GM21526 (cell line): ENCODE results near the gene WDR45B.

ENCODE experiments used
- ATAC-seq: cut with Tn5 transposase; IDR thresholded peaks from one replicate; pipeline ENCODE4 v1.9.1; 2021; ENCODE audit warnings: moderate library complexity; ENCODE audit not compliant: unreplicated experiment, low FRiP score

WDR45B gene

DNA sequence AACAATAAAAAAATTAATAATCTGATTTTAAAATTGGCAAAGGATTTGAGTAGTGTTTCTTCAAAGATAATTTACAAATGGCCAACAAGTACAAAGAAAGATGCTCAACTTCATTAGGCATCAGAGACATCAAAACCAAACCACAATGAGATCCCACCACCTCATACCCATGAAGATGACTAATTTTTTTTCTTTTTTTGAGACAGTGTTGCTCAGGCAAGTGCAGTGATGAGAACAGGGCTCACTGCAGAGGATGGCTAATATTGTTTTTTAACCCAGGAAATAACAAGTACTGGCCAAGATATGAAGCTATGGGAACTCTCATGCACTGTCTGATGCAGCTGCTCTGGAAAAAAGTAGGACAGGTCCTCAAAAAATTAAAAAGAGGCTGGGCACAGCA lies 14.9 kb downstream of the WDR45B start:
- ATAC-seq: no peak

DNA sequence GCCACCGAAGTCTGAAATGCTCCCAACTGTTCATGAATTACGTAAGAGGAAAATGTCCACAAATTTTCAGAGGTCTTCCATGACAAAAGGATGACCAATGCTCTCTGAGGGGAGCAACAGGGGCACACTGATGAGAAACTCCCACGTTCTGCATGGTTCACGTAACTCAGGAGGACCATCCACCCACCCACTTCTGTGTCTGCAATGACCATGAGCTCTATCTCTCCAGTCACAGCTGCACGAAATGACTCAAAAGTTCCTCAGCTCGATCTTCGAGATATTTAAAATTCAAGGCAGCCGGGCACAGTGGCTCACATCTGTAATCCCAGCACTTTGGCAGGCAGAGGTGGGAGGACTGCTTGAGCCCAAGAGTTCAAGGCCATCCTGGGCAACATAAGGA lies 15.8 kb downstream of the WDR45B start:
- ATAC-seq: no peak

DNA sequence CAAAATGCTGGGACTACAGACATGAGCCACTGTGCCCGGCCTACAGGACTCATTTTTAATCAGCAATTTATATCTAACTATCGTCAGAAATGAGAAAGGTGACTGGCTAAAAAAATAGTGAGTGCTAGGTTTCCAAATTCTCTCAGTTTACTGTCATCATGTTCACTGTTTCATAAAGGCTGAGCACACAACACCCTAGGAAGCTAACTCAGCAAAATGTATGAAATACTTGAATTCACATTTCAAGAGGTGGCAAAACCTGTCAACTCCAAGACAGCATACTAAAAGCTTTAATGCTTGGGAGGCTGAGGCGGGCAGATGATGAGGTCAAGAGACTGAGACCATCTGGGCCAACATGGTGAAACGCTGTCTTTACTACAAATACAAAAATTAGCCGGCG lies 16.7 kb downstream of the WDR45B start:
- ATAC-seq: no peak

DNA sequence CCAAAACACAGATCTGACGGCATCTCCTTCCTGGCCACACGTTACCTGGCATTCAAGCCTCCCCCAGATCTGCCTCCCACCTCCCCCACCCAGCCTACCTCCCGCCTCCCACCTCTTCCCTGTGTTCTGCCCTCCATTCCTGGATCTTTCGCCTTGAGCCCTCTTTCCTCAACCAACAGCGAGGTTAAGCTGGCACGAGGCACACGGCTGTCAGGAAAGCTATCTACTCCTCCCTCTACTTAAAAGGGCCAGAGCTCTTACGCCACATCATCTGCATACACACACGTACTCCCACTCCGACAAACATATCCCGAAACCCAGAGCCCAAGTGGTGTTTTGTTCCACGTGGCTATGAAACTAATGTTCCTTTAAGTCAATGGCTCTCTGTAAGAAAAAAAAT lies 18.0 kb downstream of the WDR45B start:
- ATAC-seq: no peak

DNA sequence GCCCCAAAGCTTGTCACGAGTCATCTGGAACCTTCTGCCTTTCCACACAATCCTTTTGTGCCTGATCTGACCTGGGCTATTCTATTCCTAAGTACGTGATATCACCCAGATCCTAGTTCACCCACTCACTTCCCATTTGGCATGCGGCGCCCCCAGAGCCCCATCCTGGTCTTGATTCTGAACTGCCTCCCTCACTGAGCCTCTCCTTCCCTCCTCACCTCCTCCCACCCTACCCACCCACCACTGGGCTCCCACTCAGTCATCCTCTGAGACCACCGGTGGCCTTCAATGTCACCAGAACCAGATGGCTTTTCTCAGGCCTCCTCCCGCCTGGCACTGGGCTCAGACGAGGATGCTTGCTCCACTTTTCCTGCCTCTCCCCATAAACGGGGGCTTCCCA lies 18.5 kb downstream of the WDR45B start:
- ATAC-seq: no peak

DNA sequence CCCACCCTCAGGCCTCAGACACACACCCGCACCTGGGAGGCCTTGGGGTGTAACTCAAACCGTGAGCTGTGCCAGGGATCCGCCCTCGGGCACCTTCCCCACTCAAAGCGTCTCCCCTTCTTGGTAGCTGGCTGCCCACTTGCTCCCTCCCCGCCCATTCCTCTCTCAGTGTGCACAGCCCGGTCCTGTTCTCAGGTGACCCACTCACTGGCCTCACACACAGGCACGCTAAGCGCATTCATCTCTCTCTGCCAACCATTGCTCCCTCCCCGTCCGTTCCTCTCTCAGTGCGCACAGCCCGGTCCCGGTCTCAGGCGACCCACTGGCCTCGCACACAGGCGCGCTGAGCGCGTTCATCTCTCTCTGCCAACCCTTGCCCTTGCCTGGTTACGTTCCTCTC lies 20.8 kb downstream of the WDR45B start:
- ATAC-seq: no peak

DNA sequence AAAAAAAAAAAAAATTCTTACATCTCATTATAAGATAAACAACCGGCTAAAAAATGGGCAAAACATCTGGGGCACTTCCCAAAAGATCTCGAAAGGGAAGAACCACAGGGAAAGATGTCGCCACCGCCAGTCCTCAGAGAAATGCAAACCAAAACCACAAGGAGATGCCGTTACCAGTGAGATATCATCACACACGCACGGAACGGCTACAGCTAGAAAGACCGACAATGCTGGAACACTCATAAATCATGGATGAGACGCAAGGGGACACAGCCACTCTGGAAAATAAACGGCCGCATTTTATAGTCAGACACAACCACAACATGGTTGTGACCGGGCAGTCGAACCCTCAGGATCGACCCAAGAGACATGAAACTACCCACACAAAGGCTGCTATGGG lies 24.5 kb downstream of the WDR45B start:
- ATAC-seq: no peak

DNA sequence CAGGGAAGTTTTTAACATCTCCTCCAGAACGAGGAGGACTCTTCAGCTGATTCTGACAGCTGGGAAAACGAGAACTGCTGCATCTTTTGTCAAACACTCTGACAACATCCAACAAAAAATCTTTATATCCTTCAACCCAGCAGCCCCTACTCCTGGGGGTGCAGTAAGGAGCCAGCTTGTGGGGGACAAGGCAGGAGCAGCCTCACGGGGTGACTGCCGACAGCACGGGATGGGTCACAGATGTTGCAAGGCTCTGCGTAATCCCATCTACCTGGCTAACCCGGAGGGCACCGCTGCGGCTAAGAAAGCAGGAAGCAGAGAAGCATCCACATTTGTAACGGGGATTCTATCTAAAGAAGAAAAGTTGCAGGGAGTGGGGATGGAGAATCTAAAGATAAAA lies 28.6 kb downstream of the WDR45B start:
- ATAC-seq: no peak

DNA sequence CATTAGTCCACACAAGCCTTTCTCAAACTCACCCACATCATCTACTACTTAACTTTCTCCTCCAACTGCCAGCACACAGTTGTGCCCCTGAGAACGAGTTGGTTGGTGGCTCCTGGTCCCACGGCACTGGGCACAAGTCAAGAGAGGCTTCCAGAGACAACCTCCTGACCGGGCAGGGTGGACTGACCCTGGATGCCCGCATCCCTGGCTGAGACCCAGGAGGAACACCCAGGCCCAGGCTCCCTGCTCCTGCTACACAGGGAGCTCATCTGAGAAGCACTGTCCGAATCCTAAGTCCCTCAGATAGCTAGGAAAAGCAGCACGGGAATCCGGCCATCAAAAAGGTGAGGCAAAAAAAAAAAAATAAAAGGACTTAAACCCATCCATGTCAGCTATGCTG lies 29.0 kb downstream of the WDR45B start:
- no peak for ATAC-seq

DNA sequence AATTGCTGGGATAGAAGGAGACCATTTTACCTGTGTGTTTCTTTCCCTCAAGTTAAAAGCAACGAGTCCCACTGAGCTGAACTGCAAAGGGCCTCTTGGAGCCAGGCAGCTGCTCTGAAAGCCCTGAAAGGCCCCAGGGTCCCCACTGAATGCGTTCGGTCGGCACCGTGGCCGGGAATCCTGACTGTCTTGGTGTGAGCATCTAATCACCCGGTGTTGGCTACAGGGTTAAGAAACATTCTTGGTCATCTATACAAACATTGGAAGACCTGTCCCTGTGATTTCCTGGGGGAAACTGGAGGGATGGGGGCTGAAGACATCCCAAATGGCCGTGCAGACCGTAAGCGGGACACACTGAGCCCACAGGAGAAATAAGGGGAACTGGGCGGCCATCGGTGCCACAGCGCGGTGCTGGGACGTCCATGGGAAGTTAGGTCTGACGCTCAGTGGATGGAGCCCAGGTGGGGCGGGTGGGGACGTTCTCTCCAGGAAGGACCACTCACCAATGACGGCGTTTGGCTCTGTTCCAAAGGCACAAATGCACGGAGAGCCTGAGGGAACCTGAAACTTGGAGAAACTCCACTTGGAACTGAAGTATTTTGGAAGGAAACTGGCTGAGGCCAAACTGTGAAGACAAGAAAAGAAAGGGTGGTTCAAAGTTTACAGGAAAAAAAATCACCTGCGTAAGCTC lies 32.1 kb downstream of the WDR45B start:
- ATAC-seq: no peak

DNA sequence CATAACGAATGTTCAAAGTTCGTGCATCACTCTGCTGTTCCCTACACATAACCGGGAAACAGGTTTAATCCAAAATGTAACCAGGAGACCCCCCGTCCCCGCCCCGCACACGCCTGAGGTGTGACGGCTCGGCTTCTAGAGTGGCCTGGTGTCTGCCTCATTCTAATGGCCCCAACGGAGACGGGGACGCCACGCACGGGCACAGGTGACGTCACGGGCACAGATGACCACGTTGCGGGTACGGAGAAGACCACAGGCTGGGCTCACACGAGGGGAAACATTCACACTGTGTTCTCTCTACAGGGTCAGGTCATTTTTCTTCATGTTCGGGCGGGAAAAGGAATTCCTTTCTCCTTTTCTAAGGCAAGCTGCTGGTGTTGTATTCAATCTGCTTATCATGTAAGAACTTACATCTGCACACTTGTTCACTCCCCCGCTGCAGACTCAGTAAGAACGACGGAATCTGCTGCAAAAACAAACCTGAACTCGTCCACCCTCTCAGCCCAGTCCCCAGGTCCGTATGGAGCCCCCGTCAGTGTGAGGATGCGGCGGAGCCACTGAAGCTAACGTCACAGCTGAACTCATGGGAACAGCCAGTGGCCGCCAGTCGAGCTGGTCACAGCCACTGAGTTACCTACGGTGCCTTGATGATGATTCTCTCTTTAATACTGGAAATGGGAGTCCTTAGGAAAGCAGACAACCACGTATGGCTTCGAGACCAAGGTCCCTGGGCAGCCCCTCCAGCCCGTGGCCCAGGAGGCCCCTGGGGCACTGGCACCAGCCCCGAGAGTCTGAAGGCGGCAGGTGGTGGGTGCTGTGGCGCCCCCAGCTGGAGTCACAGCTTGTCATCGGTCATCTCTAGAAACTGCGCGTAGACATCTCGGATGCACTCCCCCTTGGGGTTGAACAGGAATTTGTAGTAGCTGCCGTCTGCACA lies 32.9 kb downstream of the WDR45B start:
- ATAC-seq: no peak

DNA sequence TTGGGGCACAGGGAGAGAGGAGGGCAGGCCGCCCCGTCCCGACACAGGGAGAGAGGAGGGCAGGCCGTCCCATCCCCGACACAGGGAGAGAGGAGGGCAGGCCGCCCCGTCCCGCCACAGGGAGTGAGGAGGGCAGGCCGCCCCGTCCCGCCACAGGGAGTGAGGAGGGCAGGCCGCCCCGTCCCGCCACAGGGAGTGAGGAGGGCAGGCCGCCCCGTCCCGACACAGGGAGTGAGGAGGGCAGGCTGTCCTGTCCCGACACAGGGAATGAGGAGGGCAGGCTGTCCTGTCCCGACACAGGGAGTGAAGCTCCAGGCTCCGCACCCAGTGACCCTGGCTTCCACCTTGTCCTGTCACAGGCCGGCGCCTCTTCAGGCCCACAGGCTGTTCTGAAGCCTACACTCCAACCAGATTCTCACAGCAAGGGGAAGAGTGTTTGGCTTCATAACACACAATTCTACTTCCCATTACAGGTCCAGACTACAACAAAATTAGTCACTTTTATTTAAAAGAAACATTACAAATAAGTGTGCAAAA lies 34.1 kb downstream of the WDR45B start:
- no peak for ATAC-seq

DNA sequence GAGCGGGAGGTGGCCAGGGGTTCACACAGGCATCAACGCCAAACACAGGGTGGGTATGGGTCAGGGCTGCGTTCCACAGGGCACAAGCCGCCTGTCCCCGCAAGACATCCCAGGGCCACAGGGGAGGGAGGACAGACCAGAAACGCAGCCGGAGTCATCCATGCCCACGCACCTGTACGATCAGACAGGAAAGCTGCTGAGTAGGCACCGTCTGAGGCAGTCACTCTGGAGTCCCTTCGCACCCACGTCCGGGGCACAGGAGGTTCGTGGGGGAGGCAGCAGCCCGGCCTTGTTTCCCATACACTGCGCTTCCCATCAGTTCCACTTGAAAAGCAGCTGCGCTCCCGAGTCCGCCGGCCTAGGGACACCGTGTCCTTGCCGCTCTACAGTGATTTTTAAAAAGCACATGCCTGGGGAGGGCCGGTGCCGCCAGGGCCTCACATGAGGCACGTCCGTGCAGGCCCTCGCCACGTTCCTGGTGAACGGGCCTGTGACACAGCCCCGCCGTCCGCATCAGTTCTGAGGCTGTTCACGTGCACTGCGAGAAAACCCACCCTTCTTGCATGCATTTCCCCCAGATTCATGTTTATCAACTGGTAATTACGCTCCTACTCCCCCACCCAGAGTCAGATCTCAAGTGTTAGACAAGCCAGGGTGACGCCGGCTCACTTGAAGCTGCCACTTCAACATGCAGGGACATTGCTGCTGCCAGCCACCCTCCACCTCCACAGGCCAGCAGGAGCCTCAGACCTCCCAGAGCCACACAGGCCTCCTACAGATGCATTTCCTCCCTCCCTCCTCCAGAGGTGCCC lies 34.8 kb downstream of the WDR45B start:
- ATAC-seq: no peak

DNA sequence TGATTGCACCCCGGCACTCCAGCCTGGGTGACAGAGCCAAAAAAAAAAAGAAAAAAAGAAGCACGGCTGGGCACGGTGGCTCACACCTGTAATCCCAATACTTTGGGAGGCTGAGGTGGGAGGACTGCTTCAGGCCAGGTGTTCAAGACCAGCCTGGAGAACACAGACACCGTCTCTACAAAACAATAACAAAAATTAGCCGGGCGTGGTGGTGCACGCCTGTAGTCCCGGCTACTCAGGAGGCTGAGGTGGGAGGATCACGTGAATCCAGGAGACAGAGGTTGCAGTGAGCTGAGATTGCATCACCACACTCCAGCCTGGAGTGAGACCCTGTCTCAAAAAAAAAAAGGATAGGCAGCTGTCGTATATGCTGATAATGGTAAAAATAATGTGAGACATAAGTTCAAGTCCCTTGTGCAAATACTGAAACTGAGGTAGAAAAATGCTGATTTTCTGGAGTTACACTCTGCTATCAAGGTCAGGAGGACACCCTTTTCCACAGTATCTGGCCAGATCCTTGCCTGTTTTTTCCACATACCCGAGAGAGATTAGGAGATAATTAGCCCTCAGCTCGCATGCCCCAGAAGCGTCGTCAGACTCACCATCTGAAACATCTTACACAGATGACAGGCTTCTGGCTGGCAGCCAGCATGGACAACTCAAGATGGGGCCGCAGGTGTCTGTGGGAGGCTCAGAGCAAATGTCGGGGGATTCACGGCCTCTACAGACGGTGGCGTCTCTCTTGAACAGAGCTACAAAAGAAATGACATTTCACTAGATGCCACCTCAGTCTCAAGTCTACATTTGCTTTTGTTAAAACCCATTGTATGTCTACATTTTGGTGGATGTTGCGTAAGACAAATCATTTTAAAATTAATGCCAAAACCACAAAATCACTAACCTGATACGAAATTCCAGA lies 36.8 kb downstream of the WDR45B start:
- ATAC-seq: no peak

DNA sequence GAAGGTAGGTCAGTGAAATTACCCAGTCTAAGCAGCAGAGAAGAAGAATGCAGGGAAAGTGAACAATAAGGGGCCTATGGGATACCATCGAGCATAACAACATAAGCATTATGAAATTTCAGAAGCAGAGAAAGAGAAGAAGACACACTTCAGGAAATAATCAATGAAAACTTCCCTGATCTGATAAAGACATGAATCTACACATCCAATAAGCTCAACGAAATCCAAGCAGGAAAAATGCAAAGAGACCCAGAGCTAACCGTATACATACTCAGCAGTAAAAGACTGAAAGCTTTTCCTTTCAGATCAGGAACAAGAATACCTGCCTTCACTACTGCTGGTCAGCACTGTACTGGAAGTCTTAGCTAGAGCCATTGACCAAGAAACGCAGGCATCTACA lies 38.6 kb downstream of the WDR45B start:
- no peak for ATAC-seq

DNA sequence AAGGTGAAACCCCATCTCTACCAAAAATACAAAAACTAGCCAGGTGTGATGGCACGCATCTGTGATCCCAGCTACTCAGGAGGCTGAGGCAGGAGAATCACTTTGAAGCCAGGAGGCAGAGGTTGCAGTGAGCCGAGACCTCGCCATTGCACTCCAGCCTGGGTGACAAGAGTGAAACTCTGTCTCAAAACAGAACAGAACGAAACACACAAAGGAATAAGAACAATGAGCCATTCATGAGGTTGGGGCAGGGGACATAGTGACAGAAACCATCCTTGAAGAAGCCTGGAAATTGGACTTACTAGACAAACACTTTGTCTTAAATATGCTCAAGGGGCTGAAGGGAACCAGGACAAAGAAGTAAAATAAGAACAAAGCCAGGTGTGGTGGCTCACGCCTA lies 39.4 kb downstream of the WDR45B start:
- ATAC-seq: no peak

DNA sequence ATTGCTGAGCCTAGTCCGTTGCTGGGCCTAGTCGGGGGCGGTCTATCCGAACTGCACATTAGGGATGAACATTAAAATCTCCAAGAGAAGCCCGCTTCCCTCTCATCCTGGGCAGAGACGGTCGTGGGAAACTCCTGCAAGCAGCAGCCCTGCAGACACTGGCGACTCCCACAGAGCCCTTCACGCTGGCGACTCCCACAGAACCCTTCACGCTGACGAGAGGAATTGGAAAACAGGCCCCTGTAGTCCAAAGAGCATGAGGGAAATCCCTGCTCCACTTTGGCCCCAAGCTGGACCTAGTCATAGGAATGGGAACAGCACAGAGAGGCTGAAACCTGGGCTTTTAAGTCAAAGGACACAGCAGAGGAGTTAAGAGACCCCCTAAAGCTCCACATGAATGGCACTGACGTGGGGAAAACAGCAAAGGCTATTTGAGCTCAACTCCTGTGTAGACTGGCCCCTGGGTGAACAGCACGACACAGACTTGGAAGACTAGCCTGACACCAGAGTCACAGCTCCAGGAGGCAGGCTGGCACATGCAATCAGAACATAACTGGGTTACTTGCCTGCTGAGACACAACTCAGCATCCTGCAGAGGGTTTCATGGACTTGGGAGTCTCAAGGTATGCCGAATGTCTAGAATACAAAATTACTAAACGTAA lies 42.2 kb downstream of the WDR45B start:
- ATAC-seq: no peak

DNA sequence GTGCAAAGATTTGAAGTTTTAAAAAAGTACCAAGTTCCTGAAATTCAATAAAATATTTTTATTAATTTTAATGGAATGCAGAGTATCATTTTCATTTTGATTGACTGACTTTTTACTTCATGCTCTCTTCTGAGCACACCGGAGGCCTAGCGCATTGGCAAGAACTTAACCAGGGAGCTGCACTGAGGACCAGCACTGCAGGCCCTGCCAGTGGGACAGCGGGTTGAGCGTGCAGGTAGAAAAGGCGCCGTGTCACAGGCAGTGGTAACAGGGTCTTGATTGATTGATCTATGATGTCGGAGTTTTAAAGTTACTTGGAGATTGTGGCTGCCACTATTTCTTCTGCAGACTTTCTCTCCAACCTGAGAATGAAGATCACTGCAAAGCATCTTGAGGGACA lies 43.7 kb downstream of the WDR45B start:
- no peak for ATAC-seq

DNA sequence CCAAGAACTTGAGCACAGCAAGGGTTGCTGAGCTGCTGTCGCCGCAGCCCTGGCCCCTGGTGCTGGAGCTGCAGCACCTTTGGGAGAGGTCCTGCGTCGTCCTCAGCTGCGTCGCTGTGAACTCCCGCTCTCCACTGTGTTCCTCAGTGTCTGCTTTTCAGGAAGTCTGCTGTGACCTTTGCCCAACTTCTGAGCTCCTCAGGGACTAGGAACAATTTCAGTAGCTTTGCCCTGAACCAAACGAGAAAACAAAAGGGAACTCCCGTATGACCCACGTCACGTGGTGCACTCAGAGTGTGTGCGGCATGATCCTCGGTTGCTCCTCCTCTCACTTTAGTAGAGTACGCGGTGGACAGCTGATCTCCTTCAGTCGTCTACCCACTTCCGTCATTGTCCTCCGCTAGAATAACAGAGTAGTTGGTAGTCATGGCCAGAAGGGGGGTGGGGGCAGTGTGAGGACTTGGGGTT lies 44.2 kb downstream of the WDR45B start:
- no peak for ATAC-seq
